ENCODE results near the gene MEF2D. TPM values are rescaled to one million over a fixed set of nuclear protein-coding genes. Genes with fewer than 3 reads are reported as not detected.

MEF2D gene
- total RNA-seq, 1 experiment from 2014 or later: 18.3 TPM

- H3K27ac ChIP-seq (ENCODE audit: low read depth, low read length, poor library complexity, severe bottlenecking): no peak overlapping the region
- CTCF ChIA-PET: no interaction called here
- no peak overlapping the region for H3K4me3 ChIP-seq (ENCODE audit: low read depth, low read length, poor library complexity, severe bottlenecking)
- no peak for DNase-seq (ENCODE audit: low spot score)
- H3K27me3 ChIP-seq (replicated peaks; ENCODE audit: insufficient read depth, low read depth, low read length, poor library complexity): no peaks in the 10 kb centered on the region
- H3K36me3 ChIP-seq (ENCODE audit: insufficient read depth, low read length, poor library complexity, severe bottlenecking): peaks cover 36% of the 10 kb centered on the region
- TF ChIP-seq EZH2 (IDR thresholded peaks at IDR 0.05; ENCODE audit: borderline replicate concordance, low read depth, low read length, poor library complexity, severe bottlenecking) (no peak), CTCF (conservative IDR thresholded peaks at IDR 0.05; ENCODE audit: low read depth, low read length) (no peak)
- intact Hi-C loops (cut with micrococcal nuclease; ENCODE audit: unreplicated experiment): no loop called here
- no TSS peak for BruUV-seq (replicated peaks)
- POLR2A ChIA-PET (ENCODE audit: low non-redundant PET): no interaction called here
- H3K4me1 ChIP-seq (ENCODE audit: insufficient read depth, low read length, poor library complexity, severe bottlenecking): no peaks in the 10 kb centered on the region
- H3K9me3 ChIP-seq (ENCODE audit: low read depth, low read length, poor library complexity, severe bottlenecking): no peaks in the 10 kb centered on the region
Measured at GRCh38 chr1:156537027-156537426, 36.5 kb upstream of the MEF2D start.

GRCh38 chr1:156534424-156535060, 34.0 kb upstream of the MEF2D start:
- H3K27me3 ChIP-seq (replicated peaks; ENCODE audit: insufficient read depth, low read depth, low read length, poor library complexity): no peaks in the 10 kb centered on the region
- TF ChIP-seq EZH2 (IDR thresholded peaks at IDR 0.05; ENCODE audit: borderline replicate concordance, low read depth, low read length, poor library complexity, severe bottlenecking): no peak
- no peak for TF ChIP-seq CTCF (conservative IDR thresholded peaks at IDR 0.05; ENCODE audit: low read depth, low read length)
- H3K27ac ChIP-seq (ENCODE audit: low read depth, low read length, poor library complexity, severe bottlenecking): no peak overlapping the region
- H3K4me1 ChIP-seq (ENCODE audit: insufficient read depth, low read length, poor library complexity, severe bottlenecking): no peaks in the 10 kb centered on the region
- BruUV-seq (replicated peaks): no TSS peak
- ChIA-PET CTCF (no interaction called here), POLR2A (ENCODE audit: low non-redundant PET) (no interaction called here)
- intact Hi-C loops (cut with micrococcal nuclease; ENCODE audit: unreplicated experiment): no loop called here
- no peak overlapping the region for H3K4me3 ChIP-seq (ENCODE audit: low read depth, low read length, poor library complexity, severe bottlenecking)
- DNase-seq (ENCODE audit: low spot score): no peak
- H3K36me3 ChIP-seq (ENCODE audit: insufficient read depth, low read length, poor library complexity, severe bottlenecking): peaks cover 44% of the 10 kb centered on the region
- no peaks in the 10 kb centered on the region for H3K9me3 ChIP-seq (ENCODE audit: low read depth, low read length, poor library complexity, severe bottlenecking)

- no peaks in the 10 kb centered on the region for H3K9me3 ChIP-seq (ENCODE audit: low read depth, low read length, poor library complexity, severe bottlenecking)
- POLR2A ChIA-PET (ENCODE audit: low non-redundant PET): no interaction called here
- H3K36me3 ChIP-seq (ENCODE audit: insufficient read depth, low read length, poor library complexity, severe bottlenecking): peaks cover 40% of the 10 kb centered on the region
- BruUV-seq (replicated peaks): no TSS peak
- CTCF ChIA-PET: no interaction called here
- no peaks in the 10 kb centered on the region for H3K4me1 ChIP-seq (ENCODE audit: insufficient read depth, low read length, poor library complexity, severe bottlenecking)
- intact Hi-C loops (cut with micrococcal nuclease; ENCODE audit: unreplicated experiment): no loop called here
- no peak overlapping the region for H3K4me3 ChIP-seq (ENCODE audit: low read depth, low read length, poor library complexity, severe bottlenecking)
- DNase-seq (ENCODE audit: low spot score): no peak
- TF ChIP-seq EZH2 (IDR thresholded peaks at IDR 0.05; ENCODE audit: borderline replicate concordance, low read depth, low read length, poor library complexity, severe bottlenecking) (no peak), CTCF (conservative IDR thresholded peaks at IDR 0.05; ENCODE audit: low read depth, low read length) (no peak)
- no peak overlapping the region for H3K27ac ChIP-seq (ENCODE audit: low read depth, low read length, poor library complexity, severe bottlenecking)
- H3K27me3 ChIP-seq (replicated peaks; ENCODE audit: insufficient read depth, low read depth, low read length, poor library complexity): no peaks in the 10 kb centered on the region
Measured at GRCh38 chr1:156533568-156534220, 33.1 kb upstream of the MEF2D start.

Measured in A673 (cell line).